GM12878 (cell line): ENCODE results near the gene SDHAF2. TPM values are rescaled to one million over a fixed set of nuclear protein-coding genes. Genes with fewer than 3 reads are reported as not detected.

ENCODE experiments used
- ATAC-seq: fragments of 200-7000 bp; cut with Tn5 transposase; 3 replicates; pipeline ENCODE4 v1.9.1; 2020; ENCODE audit warnings: mild to moderate bottlenecking, moderate library complexity
- BruUV-seq: library from RNA; stranded (reverse); fragments of 400-500 nt; replicated peaks from 2 replicates; lab custom pipeline; 2021; lab: Mats Ljungman, UMichigan
- CTCF ChIA-PET: fragments of 300-600 bp; sonication (Branson Sonifier 250); formaldehyde crosslinking; extraction: SDS; loops from one replicate; lab custom pipeline; 2021; ENCODE audit warnings: inconsistent platforms; lab: Yijun Ruan, JAX
- POLR2A ChIA-PET: fragments of 350-600 bp; formaldehyde crosslinking; extraction: SDS; loops from one replicate; lab custom pipeline; 2021; ENCODE audit warnings: inconsistent platforms; lab: Charles Lee
- RAD21 ChIA-PET: fragments of 300-600 bp; sonication (Branson Sonifier 250); formaldehyde crosslinking; loops from one replicate; lab custom pipeline; 2023; ENCODE audit warnings: antibody characterized with exemption; ENCODE audit not compliant: unreplicated experiment; lab: Charles Lee
- SMC1A ChIA-PET: fragments of 300-600 bp; sonication (Branson Sonifier 250); formaldehyde crosslinking; loops from one replicate; lab custom pipeline; 2023; ENCODE audit not compliant: unreplicated experiment, uncharacterized antibody; lab: Charles Lee
- DNase-seq: peaks from one replicate; pipeline ENCODE4 v3.0.0-alpha.2; 2011; ENCODE audit warnings: low read depth, low spot score
- FAIRE-seq: peaks from 3 replicates; lab custom pipeline; 2011; peaks lifted over from hg19 to GRCh38; lab: Jason Lieb, UNC
- H2AFZ ChIP-seq: 2 replicates; pipeline ENCODE4 v1.6.0; 2011; ENCODE audit warnings: low read depth, low read length, control low read depth; ENCODE audit not compliant: control insufficient read depth
- H3K27ac ChIP-seq: 2 replicates; pipeline ENCODE4 v1.5.1; 2011; ENCODE audit warnings: control low read depth; ENCODE audit not compliant: control insufficient read depth, insufficient read depth
- H3K27me3 ChIP-seq, 2 experiments: replicated peaks in 1 of 2; 2 replicates each; pipeline versions ENCODE4 v1.6.0 to v1.6.1; 2011; ENCODE audit warnings: low read length in 1 of 2; ENCODE audit not compliant: control insufficient read depth in 2 of 2, insufficient read depth in 2 of 2
- H3K36me3 ChIP-seq, 2 experiments: 2 replicates each; pipeline ENCODE4 v1.5.1; 2011; ENCODE audit warnings: low read length in 1 of 2; ENCODE audit not compliant: control insufficient read depth in 2 of 2, insufficient read depth in 2 of 2
- H3K4me1 ChIP-seq: 2 replicates; pipeline ENCODE4 v1.6.1; 2011; ENCODE audit warnings: mild to moderate bottlenecking, low read length, moderate library complexity, mixed read lengths; ENCODE audit not compliant: control insufficient read depth, insufficient read depth
- H3K4me2 ChIP-seq: 2 replicates; pipeline ENCODE4 v1.6.0; 2011; ENCODE audit warnings: control low read depth; ENCODE audit not compliant: control insufficient read depth, insufficient read depth
- H3K4me3 ChIP-seq: fragments of 200-600 bp; sonication (generic); 2 replicates; pipeline ENCODE4 v1.5.1; 2016
- H3K79me2 ChIP-seq: 2 replicates; pipeline ENCODE4 v1.6.0; 2011; ENCODE audit warnings: low read length; ENCODE audit not compliant: control insufficient read depth, insufficient read depth
- H3K9ac ChIP-seq: 2 replicates; pipeline ENCODE4 v1.8.0; 2011; ENCODE audit warnings: low read length, control low read depth, mixed read lengths; ENCODE audit not compliant: control insufficient read depth, insufficient read depth
- H3K9me3 ChIP-seq: replicated peaks from 3 replicates; pipeline ENCODE4 v1.5.1; 2011; ENCODE audit warnings: mild to moderate bottlenecking, low read length; ENCODE audit not compliant: control insufficient read depth, insufficient read depth
- H4K20me1 ChIP-seq: 2 replicates; pipeline ENCODE4 v1.6.0; 2011; ENCODE audit not compliant: control insufficient read depth, insufficient read depth
- ATF7 ChIP-seq: fragments of 450-650 bp; IDR thresholded peaks from 2 replicates; pipeline ENCODE4 v1.6.1; 2016; ENCODE audit warnings: low read depth, mild to moderate bottlenecking
- GATAD2B ChIP-seq: fragments of 450-650 bp; conservative IDR thresholded peaks from 2 replicates; pipeline ENCODE4 v1.6.1; 2017; ENCODE audit warnings: low read depth, mild to moderate bottlenecking, moderate library complexity
- JUNB ChIP-seq: IDR thresholded peaks from 2 replicates; pipeline ENCODE4 v1.6.1; 2016; ENCODE audit warnings: antibody characterized with exemption, mild to moderate bottlenecking
- MEF2A ChIP-seq: IDR thresholded peaks from 2 replicates; pipeline ENCODE4 v1.6.1; 2011; ENCODE audit warnings: low read depth, mild to moderate bottlenecking, low read length, moderate library complexity; ENCODE audit not compliant: insufficient read depth
- MYB ChIP-seq: fragments of 150-350 bp; IDR thresholded peaks from 2 replicates; pipeline ENCODE4 v1.6.1; 2014; ENCODE audit warnings: mild to moderate bottlenecking, low read depth, low read length, borderline replicate concordance
- NFIC ChIP-seq: IDR thresholded peaks from 2 replicates; pipeline ENCODE4 v1.6.1; 2012; ENCODE audit warnings: low read depth, mild to moderate bottlenecking, inconsistent platforms, low read length, moderate library complexity
- PAX5 ChIP-seq: IDR thresholded peaks from 2 replicates; pipeline ENCODE4 v1.6.1; 2011; ENCODE audit warnings: low read depth, low read length, borderline replicate concordance
- POLR2A ChIP-seq: IDR thresholded peaks from 2 replicates; pipeline ENCODE4 v1.6.1; 2011; ENCODE audit warnings: low read depth, mild to moderate bottlenecking, low read length
- POU2F2 ChIP-seq: IDR thresholded peaks from 3 replicates; pipeline ENCODE4 v1.6.1; 2011; ENCODE audit warnings: low read depth, mild to moderate bottlenecking, low read length, borderline replicate concordance
- RAD21 ChIP-seq: IDR thresholded peaks from 2 replicates; pipeline ENCODE4 v1.6.1; 2011; ENCODE audit warnings: mild to moderate bottlenecking, low read depth, low read length, moderate library complexity; ENCODE audit not compliant: insufficient read depth
- SIN3A ChIP-seq: IDR thresholded peaks from 2 replicates; pipeline ENCODE4 v1.6.1; 2012; ENCODE audit warnings: low read depth, low read length, improper control_type of control experiment
- SMC3 ChIP-seq: IDR thresholded peaks from 2 replicates; pipeline ENCODE4 v1.6.1; 2011; ENCODE audit warnings: low read length, improper control_type of control experiment, borderline replicate concordance
- SREBF2 ChIP-seq: IDR thresholded peaks from 2 replicates; pipeline ENCODE4 v1.6.1; 2012; ENCODE audit warnings: mild to moderate bottlenecking, low read length
- SRF ChIP-seq, 2 experiments: IDR thresholded peaks; 2 replicates each; pipeline ENCODE4 v1.6.1; 2011; ENCODE audit warnings: low read depth in 2 of 2, low read length in 2 of 2, mild to moderate bottlenecking in 1 of 2, moderate library complexity in 1 of 2
- TCF7 ChIP-seq: IDR thresholded peaks from 2 replicates; pipeline ENCODE4 v1.6.1; 2014; ENCODE audit warnings: antibody characterized with exemption, borderline replicate concordance
- ZBTB40 ChIP-seq: fragments of 450-650 bp; IDR thresholded peaks from 2 replicates; pipeline ENCODE4 v1.6.1; 2016; ENCODE audit warnings: mild to moderate bottlenecking, moderate library complexity, borderline replicate concordance
- ZNF217 ChIP-seq: fragments of 450-650 bp; IDR thresholded peaks from 2 replicates; pipeline ENCODE4 v1.6.1; 2017; ENCODE audit warnings: antibody characterized with exemption, mild to moderate bottlenecking
- ZSCAN29 ChIP-seq: fragments of 450-650 bp; IDR thresholded peaks from 2 replicates; pipeline ENCODE4 v1.6.1; 2017; ENCODE audit warnings: mild to moderate bottlenecking, moderate library complexity
- WGBS: methylation state at CpG from one replicate; pipeline ENCODE4 v1.1.6; 2016; ENCODE audit warnings: low lambda C conversion rate; ENCODE audit not compliant: insufficient replicate concordance, insufficient coverage; ENCODE audit errors: missing lambda C conversion rate; 5-methylcytosine and 5-hydroxymethylcytosine counted together
- in situ Hi-C: fragments of 300-500 bp; cut with MboI; formaldehyde crosslinking; loops from 9 replicates; pipeline ENCODE4 v1.14.3; 2018; ENCODE audit warnings: mixed read lengths
- intact Hi-C: fragments of 100-400 bp; cut with micrococcal nuclease; formaldehyde crosslinking; loops from one replicate; pipeline ENCODE4 v1.14.2; 2022; ENCODE audit not compliant: unreplicated experiment
- polyA plus RNA-seq, 11 experiments: library from polyadenylated mRNA; depleted of rRNA in 4 of 11; unstranded in 6 of 11; stranded (reverse) in 5 of 11; fragments of >200 nt; fragmentation: Nextera tagmentation in 4 of 11; fragmentation: Illumina TruSeq in 1 of 11; extraction: Ambion mirVana in 4 of 11; extraction: Trizol in 1 of 11; gene quantifications; 1 replicate in 1 of 11; 2 replicates in 10 of 11; pipeline versions ENCODE4 v1.2.1 to v1.2.3, GENCODE V29; 2011 to 2016; ENCODE audit warnings: inconsistent platforms in 2 of 11, missing spikeins in 2 of 11, low read depth in 1 of 11
- total RNA-seq, 4 experiments: library from RNA; depleted of rRNA in 3 of 4; stranded (reverse); fragments of >200 nt in 3 of 4; fragmentation: Illumina TruSeq in 1 of 4; extraction: Trizol in 1 of 4; gene quantifications; 2 replicates each; pipeline versions ENCODE4 v1.2.1 to v1.2.3, GENCODE V29; 2013 to 2021
- TF ChIP-seq, protein P1 (sequence below): fragments of 450-650 bp; IDR thresholded peaks from 2 replicates; pipeline ENCODE4 v1.6.1; 2017; ENCODE audit warnings: low read depth, mild to moderate bottlenecking, moderate library complexity

Gene SDHAF2
- total and polyA plus RNA-seq, 10 of the 15 experiments (the other 5 are each of a cell fraction or from before 2014, with no cell fraction given) = 30.6 to 160 (median 78.3) TPM

DNA sequence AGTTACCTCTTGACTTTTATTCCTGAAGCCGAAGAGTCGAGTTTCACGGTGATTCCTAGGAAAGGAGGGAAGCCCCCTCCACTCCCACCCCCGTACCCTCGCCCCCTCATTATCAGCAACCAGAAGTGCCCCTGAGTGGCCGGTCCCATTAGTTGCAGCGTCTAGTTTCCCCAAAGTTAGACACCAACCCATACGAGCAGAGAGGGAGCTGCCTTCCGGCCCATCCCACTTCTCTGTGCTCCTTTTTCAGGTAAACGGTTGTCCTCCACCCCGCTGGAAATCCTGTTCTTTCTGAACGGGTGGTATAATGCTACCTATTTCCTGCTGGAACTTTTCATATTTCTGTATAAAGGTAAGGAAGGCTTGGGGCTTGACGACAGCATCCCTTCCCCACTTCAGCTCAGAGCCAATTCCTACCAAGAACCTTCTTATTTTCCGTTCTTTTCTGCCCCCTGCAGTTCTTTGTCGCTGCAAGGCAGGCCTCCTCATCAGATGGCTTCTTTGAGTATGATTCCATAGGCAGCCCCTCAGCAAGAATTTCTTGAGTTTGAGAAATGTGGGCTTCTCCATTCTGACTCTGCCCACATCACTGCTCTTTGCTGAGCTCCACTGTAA, 36.8 kb upstream of the SDHAF2 start (continued):
- TF ChIP-seq SMC3 = 0 out of 2 replicates have a peak, but pooled peaks have one; percentile 21
- TF ChIP-seq ATF7 = no peak
- no peak for TF ChIP-seq PAX5
- peak; percentile 41; the same call in 1 of the 2 replicates for TF ChIP-seq RAD21
- TF ChIP-seq, protein P1, sequence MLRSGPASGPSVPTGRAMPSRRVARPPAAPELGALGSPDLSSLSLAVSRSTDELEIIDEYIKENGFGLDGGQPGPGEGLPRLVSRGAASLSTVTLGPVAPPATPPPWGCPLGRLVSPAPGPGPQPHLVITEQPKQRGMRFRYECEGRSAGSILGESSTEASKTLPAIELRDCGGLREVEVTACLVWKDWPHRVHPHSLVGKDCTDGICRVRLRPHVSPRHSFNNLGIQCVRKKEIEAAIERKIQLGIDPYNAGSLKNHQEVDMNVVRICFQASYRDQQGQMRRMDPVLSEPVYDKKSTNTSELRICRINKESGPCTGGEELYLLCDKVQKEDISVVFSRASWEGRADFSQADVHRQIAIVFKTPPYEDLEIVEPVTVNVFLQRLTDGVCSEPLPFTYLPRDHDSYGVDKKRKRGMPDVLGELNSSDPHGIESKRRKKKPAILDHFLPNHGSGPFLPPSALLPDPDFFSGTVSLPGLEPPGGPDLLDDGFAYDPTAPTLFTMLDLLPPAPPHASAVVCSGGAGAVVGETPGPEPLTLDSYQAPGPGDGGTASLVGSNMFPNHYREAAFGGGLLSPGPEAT = no peak
- TF ChIP-seq JUNB = no peak
- TF ChIP-seq ZSCAN29 = no peak
- no peak for TF ChIP-seq SREBF2
- TF ChIP-seq GATAD2B = no peak

GRCh38 chr11:61401173-61401572, 28.8 kb upstream of the SDHAF2 start:
- no peaks in the 10 kb centered on the region for H3K9me3 ChIP-seq
- H3K27ac ChIP-seq = no peak overlapping the region
- in situ Hi-C loops (no loop called here), intact Hi-C loops (no loop called here)
- no peak overlapping the region for H2AFZ ChIP-seq
- ChIA-PET RAD21 (interaction anchor here (0.8 to 1.7 kb wide), 4 partner anchors 8 to 73 kb away, joined by 3 to 5 read pairs (median 4); partner anchors contain the start of gene TMEM216), SMC1A (interaction anchor here (1.0 to 2.7 kb wide), 8 partner anchors 8 to 67 kb away, joined by 3 to 14 read pairs (median 4); partner anchors contain the start of gene TMEM216), CTCF (interaction anchor here (1.1 to 3.8 kb wide), 7 partner anchors 9 to 116 kb away, joined by 3 to 26 read pairs (median 5); partner anchors contain the start of gene TMEM216), POLR2A (interaction anchor here (0.5 kb wide), 1 partner anchor 26 kb away, joined by 7 read pairs; no protein-coding TSS in a partner anchor)
- no peak for ATAC-seq
- H3K4me3 ChIP-seq = no peak overlapping the region
- no peak overlapping the region for H3K9ac ChIP-seq
- whole genome bisulfite sequencing = 63% methylated on average over 2 of the region's 2 CpGs
- no peak for FAIRE-seq
- no peak overlapping the region for H3K4me2 ChIP-seq
- no peaks in the 10 kb centered on the region for H3K4me1 ChIP-seq
- H4K20me1 ChIP-seq = no peaks in the 10 kb centered on the region
- DNase-seq = no peak
- H3K36me3 ChIP-seq = peaks cover 14 to 42% of the 10 kb centered on the region in 2 experiments
- BruUV-seq = no TSS peak
- H3K27me3 ChIP-seq = no peaks in the 10 kb centered on the region
- no peaks in the 10 kb centered on the region for H3K79me2 ChIP-seq
- no peak for TF ChIP-seq SIN3A
- TF ChIP-seq ZNF217 = no peak
- TF ChIP-seq MYB = no peak
- TF ChIP-seq TCF7 = no peak
- TF ChIP-seq ZBTB40 = no peak
- TF ChIP-seq POU2F2 = no peak
- no peak for TF ChIP-seq MEF2A
- no peak for TF ChIP-seq SRF (IDR thresholded peaks at IDR 0.05; ENCODE audit: low read depth in 2 of 2, low read length in 2 of 2)
- TF ChIP-seq POLR2A = peak; percentile 46; the same call in 1 of the 2 replicates
- TF ChIP-seq PAX5 = no peak
- TF ChIP-seq NFIC = no peak
